ENCODE data around the gene GRAMD4. TPM values are rescaled to one million over a fixed set of nuclear protein-coding genes. Genes with fewer than 3 reads are reported as not detected.

Gene GRAMD4
- total RNA-seq, 1 experiment from 2014 or later: 23.4 TPM

- CTCF ChIA-PET: interaction anchor here (1.0 kb wide), 1 partner anchor 10 kb away, joined by 5 read pairs; no protein-coding TSS in a partner anchor
- no peaks in the 10 kb centered on the region for H3K36me3 ChIP-seq (ENCODE audit: control insufficient read depth, insufficient read depth, low read length)
- no peaks in the 10 kb centered on the region for H3K36me3 Mint-ChIP-seq (ENCODE audit: insufficient read depth, unreplicated experiment)
- intact Hi-C loops (cut with micrococcal nuclease; ENCODE audit: unreplicated experiment): no loop called here
- BruUV-seq (replicated peaks): no TSS peak
- H3K9me3 Mint-ChIP-seq (ENCODE audit: unreplicated experiment): peaks cover 15% of the 10 kb centered on the region
- no peaks in the 10 kb centered on the region for H3K27me3 Mint-ChIP-seq (ENCODE audit: insufficient read depth, unreplicated experiment)
- H3K4me1 Mint-ChIP-seq (ENCODE audit: low read depth, unreplicated experiment): peaks cover 16% of the 10 kb centered on the region
- no peak overlapping the region for H3K4me3 Mint-ChIP-seq (ENCODE audit: unreplicated experiment)
- H3K9me3 ChIP-seq: 0 out of 2 replicates have a peak, but pooled peaks cover 4% of the 10 kb centered on the region
- DNase-seq: no peak
- peaks cover 22% of the 10 kb centered on the region for H3K4me1 ChIP-seq
- TF ChIP-seq CTCF (IDR thresholded peaks at IDR 0.05; ENCODE audit: insufficient read depth in 1 of 2, low read depth in 1 of 2, low read length in 1 of 2, severe bottlenecking in 1 of 2, unreplicated experiment in 1 of 2): no peak
- H3K27me3 ChIP-seq (replicated peaks; ENCODE audit: control insufficient read depth, insufficient read depth, low read length): no peaks in the 10 kb centered on the region
- POLR2A ChIA-PET: no interaction called here
- H3K27ac Mint-ChIP-seq (ENCODE audit: unreplicated experiment): no peak overlapping the region
- H3K4me3 ChIP-seq (ENCODE audit: low read depth, low read length): no peak overlapping the region
Observed at GRCh38 chr22:46572911-46573780, 47.0 kb upstream of the GRAMD4 start.

- POLR2A ChIA-PET: no interaction called here
Observed at GRCh38 chr22:46573781-46574437, 46.3 kb upstream of the GRAMD4 start.

More at GRCh38 chr22:46573781-46574437, 46.3 kb upstream of the GRAMD4 start:
- no peak for TF ChIP-seq CTCF (IDR thresholded peaks at IDR 0.05; ENCODE audit: insufficient read depth in 1 of 2, low read depth in 1 of 2, low read length in 1 of 2, severe bottlenecking in 1 of 2, unreplicated experiment in 1 of 2)
- no peak overlapping the region for H3K4me3 Mint-ChIP-seq (ENCODE audit: unreplicated experiment)
- no peak overlapping the region for H3K4me3 ChIP-seq (ENCODE audit: low read depth, low read length)
- CTCF ChIA-PET: no interaction called here
- DNase-seq: no peak
- peak overlapping the region; percentile 32 for H3K27ac Mint-ChIP-seq (ENCODE audit: unreplicated experiment)
- H3K36me3 ChIP-seq (ENCODE audit: control insufficient read depth, insufficient read depth, low read length): no peaks in the 10 kb centered on the region
- H3K36me3 Mint-ChIP-seq (ENCODE audit: insufficient read depth, unreplicated experiment): no peaks in the 10 kb centered on the region
- H3K9me3 Mint-ChIP-seq (ENCODE audit: unreplicated experiment): peaks cover 10% of the 10 kb centered on the region
- H3K27me3 ChIP-seq (replicated peaks; ENCODE audit: control insufficient read depth, insufficient read depth, low read length): no peaks in the 10 kb centered on the region
- 0 out of 2 replicates have a peak, but pooled peaks cover 4% of the 10 kb centered on the region for H3K9me3 ChIP-seq
- H3K27me3 Mint-ChIP-seq (ENCODE audit: insufficient read depth, unreplicated experiment): no peaks in the 10 kb centered on the region
- BruUV-seq (replicated peaks): no TSS peak
- peaks cover 29% of the 10 kb centered on the region for H3K4me1 ChIP-seq
- H3K4me1 Mint-ChIP-seq (ENCODE audit: low read depth, unreplicated experiment): peaks cover 19% of the 10 kb centered on the region
- intact Hi-C loops (cut with micrococcal nuclease; ENCODE audit: unreplicated experiment): no loop called here

Measured in Caco-2 (cell line).